ENCODE measurements around the gene SLC25A15.

DNA sequence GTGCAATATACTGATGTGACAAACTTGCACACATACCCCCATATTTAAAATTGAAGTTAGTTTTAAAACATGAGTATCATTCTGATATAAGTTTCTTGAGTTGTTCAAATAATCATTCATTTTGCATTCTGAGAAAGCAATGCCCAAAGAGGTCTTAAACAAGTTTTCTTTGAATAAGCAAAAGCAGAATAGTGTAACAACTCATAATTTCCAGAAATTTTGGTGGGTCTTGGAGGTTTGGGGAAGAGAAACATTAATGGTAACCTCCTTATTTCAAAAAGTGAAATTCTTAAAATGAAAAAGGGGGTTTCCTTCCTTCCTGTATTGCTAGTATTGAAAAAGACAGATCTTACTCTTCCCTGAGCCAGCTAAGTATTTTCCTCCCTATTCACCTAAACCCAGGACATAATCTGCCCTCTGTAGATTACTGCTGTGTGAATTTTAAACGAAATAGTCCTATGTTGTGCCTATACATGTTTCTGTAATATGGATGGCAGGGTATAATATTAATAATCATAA, 30.4 kb downstream of the SLC25A15 start:
- no peak for TF ChIP-seq RARB (CRISPR knock-in tag; IDR thresholded peaks at IDR 0.05)
- TF ChIP-seq, protein P1, sequence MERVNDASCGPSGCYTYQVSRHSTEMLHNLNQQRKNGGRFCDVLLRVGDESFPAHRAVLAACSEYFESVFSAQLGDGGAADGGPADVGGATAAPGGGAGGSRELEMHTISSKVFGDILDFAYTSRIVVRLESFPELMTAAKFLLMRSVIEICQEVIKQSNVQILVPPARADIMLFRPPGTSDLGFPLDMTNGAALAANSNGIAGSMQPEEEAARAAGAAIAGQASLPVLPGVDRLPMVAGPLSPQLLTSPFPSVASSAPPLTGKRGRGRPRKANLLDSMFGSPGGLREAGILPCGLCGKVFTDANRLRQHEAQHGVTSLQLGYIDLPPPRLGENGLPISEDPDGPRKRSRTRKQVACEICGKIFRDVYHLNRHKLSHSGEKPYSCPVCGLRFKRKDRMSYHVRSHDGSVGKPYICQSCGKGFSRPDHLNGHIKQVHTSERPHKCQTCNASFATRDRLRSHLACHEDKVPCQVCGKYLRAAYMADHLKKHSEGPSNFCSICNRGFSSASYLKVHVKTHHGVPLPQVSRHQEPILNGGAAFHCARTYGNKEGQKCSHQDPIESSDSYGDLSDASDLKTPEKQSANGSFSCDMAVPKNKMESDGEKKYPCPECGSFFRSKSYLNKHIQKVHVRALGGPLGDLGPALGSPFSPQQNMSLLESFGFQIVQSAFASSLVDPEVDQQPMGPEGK (CRISPR knock-in tag; IDR thresholded peaks at IDR 0.05; ENCODE audit: borderline replicate concordance), result no peak
- TF ChIP-seq TOX (CRISPR knock-in tag; IDR thresholded peaks at IDR 0.05; ENCODE audit: borderline replicate concordance), result no peak
- no peak for TF ChIP-seq PPARA (CRISPR knock-in tag; IDR thresholded peaks at IDR 0.05; ENCODE audit: borderline replicate concordance)
- TF ChIP-seq ZFP3 (CRISPR knock-in tag; IDR thresholded peaks at IDR 0.05), result no peak
- TF ChIP-seq SNAI2 (CRISPR knock-in tag; IDR thresholded peaks at IDR 0.05), result no peak
- no peak for TF ChIP-seq ZNF8 (CRISPR knock-in tag; IDR thresholded peaks at IDR 0.05)
- TF ChIP-seq TCF4 (CRISPR knock-in tag; IDR thresholded peaks at IDR 0.05; ENCODE audit: borderline replicate concordance), result no peak

All from SK-N-SH treated with all-trans-retinoic acid at 6 μM for 48 hours (cell line).